A549 (cell line): ENCODE data around the gene SMIM43. TPM values are rescaled to one million over a fixed set of nuclear protein-coding genes. Genes with fewer than 3 reads are reported as not detected.

Source experiments
- ATAC-seq, 2 experiments: fragments of 200-7000 bp in 1 of 2; fragments of >200 bp in 1 of 2; cut with Nextera tagmentation in 1 of 2; cut with Tn5 transposase in 1 of 2; 3 replicates each; pipeline versions ENCODE4 v1.8.0 to v1.9.1; 2018 to 2020; ENCODE audit warnings: mild to moderate bottlenecking in 1 of 2, moderate library complexity in 1 of 2
- CTCF ChIA-PET: fragments of 300-600 bp; sonication (Branson Sonifier 250); formaldehyde crosslinking; extraction: SDS; loops from one replicate; lab custom pipeline; 2021; ENCODE audit warnings: antibody characterized with exemption, inconsistent platforms; lab: Yijun Ruan, JAX
- POLR2A ChIA-PET: fragments of 350-600 bp; formaldehyde crosslinking; extraction: SDS; loops from one replicate; lab custom pipeline; 2021; ENCODE audit warnings: antibody characterized with exemption, inconsistent platforms; lab: Yijun Ruan, JAX
- DNase-seq, 2 experiments: peaks; one replicate each; pipeline versions ENCODE4 v3.0.0 to v3.0.0-alpha.2; 2011 to 2016; ENCODE audit warnings: low read depth in 1 of 2, low spot score in 1 of 2
- FAIRE-seq: peaks from 2 replicates; lab custom pipeline; 2011; peaks lifted over from hg19 to GRCh38; lab: Jason Lieb, UNC
- H3K27ac ChIP-seq, 2 experiments: fragments of >200 bp; sonication (Bioruptor Twin); formaldehyde crosslinking; 3 replicates each; pipeline ENCODE4 v1.5.1; 2016 to 2017
- H3K4me1 ChIP-seq: fragments of >200 bp; sonication (Bioruptor Twin); formaldehyde crosslinking; 3 replicates; pipeline ENCODE4 v1.6.1; 2016
- H3K4me2 ChIP-seq: fragments of >200 bp; sonication (Bioruptor Twin); formaldehyde crosslinking; 3 replicates; pipeline ENCODE4 v1.6.1; 2016
- H3K4me3 ChIP-seq: fragments of >200 bp; sonication (Bioruptor Twin); formaldehyde crosslinking; 3 replicates; pipeline ENCODE4 v1.5.1; 2016
- H3K9me3 ChIP-seq: fragments of >200 bp; sonication (Bioruptor Twin); formaldehyde crosslinking; 3 replicates; pipeline ENCODE4 v1.6.1; 2016
- BCL3 ChIP-seq: fragments of >200 bp; sonication (Bioruptor Twin); formaldehyde crosslinking; IDR thresholded peaks from 3 replicates; pipeline ENCODE4 v1.6.1; 2016
- CTCF ChIP-seq: fragments of >200 bp; sonication (Bioruptor Twin); formaldehyde crosslinking; IDR thresholded peaks from 3 replicates; pipeline ENCODE4 v1.5.1; 2016
- E2F6 ChIP-seq: IDR thresholded peaks from 2 replicates; pipeline ENCODE4 v1.6.1; 2012; ENCODE audit warnings: low read depth, borderline replicate concordance
- ELK1 ChIP-seq: fragments of 150-350 bp; IDR thresholded peaks from 2 replicates; pipeline ENCODE4 v1.6.1; 2014; ENCODE audit warnings: low read depth, mild to moderate bottlenecking, low read length
- ESRRA ChIP-seq: fragments of 150-350 bp; IDR thresholded peaks from 2 replicates; pipeline ENCODE4 v1.6.1; 2014; ENCODE audit warnings: mild to moderate bottlenecking, low read length, borderline replicate concordance
- FOSL2 ChIP-seq, 2 experiments: fragments of 450-650 bp in 1 of 2; fragments of >200 bp in 1 of 2; sonication (Bioruptor Twin) in 1 of 2; formaldehyde crosslinking; IDR thresholded peaks; 2 replicates each; pipeline versions ENCODE4 v1.5.0 to v1.6.1; 2016 to 2020; ENCODE audit warnings: mild to moderate bottlenecking in 1 of 2, moderate library complexity in 1 of 2
- FOXS1 ChIP-seq: fragments of 250-450 bp; sonication (Bioruptor Pico); IDR thresholded peaks from 2 replicates; pipeline ENCODE4 v1.5.0; 2020; ENCODE audit warnings: mild to moderate bottlenecking, moderate library complexity
- HMGXB4 ChIP-seq: fragments of 250-450 bp; sonication (Bioruptor Pico); IDR thresholded peaks from 2 replicates; pipeline ENCODE4 v1.5.0; 2021; ENCODE audit warnings: mild to moderate bottlenecking, moderate library complexity, borderline replicate concordance
- HOXB13 ChIP-seq: fragments of 250-450 bp; sonication (Bioruptor Pico); IDR thresholded peaks from 2 replicates; pipeline ENCODE4 v1.5.0; 2020; ENCODE audit warnings: low read depth, mild to moderate bottlenecking, moderate library complexity
- HOXB5 ChIP-seq: fragments of 250-450 bp; sonication (Bioruptor Pico); IDR thresholded peaks from 2 replicates; pipeline ENCODE4 v1.5.0; 2020; ENCODE audit warnings: mild to moderate bottlenecking, moderate library complexity
- KDM5A ChIP-seq: fragments of 200-600 bp; sonication (generic); IDR thresholded peaks from 2 replicates; pipeline ENCODE4 v1.6.1; 2016; ENCODE audit warnings: antibody characterized with exemption, mild to moderate bottlenecking
- MAX ChIP-seq: IDR thresholded peaks from 2 replicates; pipeline ENCODE4 v1.6.1; 2012
- MAZ ChIP-seq: fragments of 150-350 bp; IDR thresholded peaks from 2 replicates; pipeline ENCODE4 v1.6.1; 2014; ENCODE audit warnings: antibody characterized with exemption, low read depth, low read length, borderline replicate concordance
- NR3C1 ChIP-seq: fragments of >200 bp; sonication (Bioruptor Twin); formaldehyde crosslinking; IDR thresholded peaks from 3 replicates; pipeline ENCODE4 v1.6.1; 2017
- RAD21 ChIP-seq, 2 experiments: fragments of >200 bp in 1 of 2; sonication (Bioruptor Twin) in 1 of 2; formaldehyde crosslinking in 1 of 2; IDR thresholded peaks in 1 of 2; conservative IDR thresholded peaks in 1 of 2; 2 replicates in 1 of 2; 3 replicates in 1 of 2; pipeline ENCODE4 v1.6.1; 2012 to 2018; ENCODE audit warnings: inconsistent platforms in 1 of 2
- SMC3 ChIP-seq: fragments of >200 bp; sonication (Bioruptor Twin); formaldehyde crosslinking; IDR thresholded peaks from 3 replicates; pipeline ENCODE4 v1.6.1; 2018; ENCODE audit warnings: inconsistent platforms
- SREBF2 ChIP-seq: fragments of 450-650 bp; IDR thresholded peaks from 2 replicates; pipeline ENCODE4 v1.6.1; 2014; ENCODE audit warnings: mild to moderate bottlenecking, moderate library complexity
- TFCP2L1 ChIP-seq: fragments of 250-450 bp; sonication (Bioruptor Pico); IDR thresholded peaks from 2 replicates; pipeline ENCODE4 v1.5.0; 2021; ENCODE audit warnings: mild to moderate bottlenecking
- TP53 ChIP-seq: fragments of 250-450 bp; sonication (Bioruptor Pico); IDR thresholded peaks from 2 replicates; pipeline ENCODE4 v1.5.0; 2021; ENCODE audit warnings: mild to moderate bottlenecking, moderate library complexity
- ZFP36 ChIP-seq: fragments of 450-650 bp; IDR thresholded peaks from 2 replicates; pipeline ENCODE4 v1.6.1; 2014; ENCODE audit warnings: borderline replicate concordance; ENCODE audit not compliant: partially characterized antibody
- ZNF302 ChIP-seq: fragments of 250-450 bp; sonication (Bioruptor Pico); IDR thresholded peaks from 2 replicates; pipeline ENCODE4 v1.9.0; 2021; ENCODE audit warnings: inconsistent platforms, mild to moderate bottlenecking, moderate library complexity
- WGBS: methylation state at CpG from one replicate; pipeline ENCODE4 v1.1.6; 2017; ENCODE audit errors: missing lambda C conversion rate; 5-methylcytosine and 5-hydroxymethylcytosine counted together
- polyA plus RNA-seq, 4 experiments: library from polyadenylated mRNA; depleted of rRNA in 3 of 4; stranded (reverse); fragments of >200 nt; fragmentation: RNase III in 1 of 4; extraction: RNeasy Plus Mini Kit Qiagen cat#74134 plus additional on column Dnase treatment in 1 of 4; gene quantifications; 2 replicates in 3 of 4; 3 replicates in 1 of 4; pipeline ENCODE4 v1.2.3, GENCODE V29; 2011 to 2017

The SMIM43 gene
- polyA plus RNA-seq, 2 of the 4 experiments (the other 2 are of a cell fraction), result 0.12 to 0.45 TPM

GRCh38 chr4:121777625-121778024 lies 12.7 kb upstream of the SMIM43 start:
- CTCF ChIA-PET, result interaction anchor here (1.4 kb wide), 1 partner anchor 81 kb away, joined by 3 read pairs; the partner anchor contains the start of gene ANXA5
- TF ChIP-seq ESRRA, result no peak
- TF ChIP-seq NR3C1, result no peak
- no peak for TF ChIP-seq ZNF302
- TF ChIP-seq HOXB5, result no peak
- TF ChIP-seq SREBF2, result no peak
- no peak for DNase-seq
- Histone ChIP-seq H3K9me3 (no peaks in the 10 kb centered on the region), H3K4me2 (no peak overlapping the region), H3K4me1 (no peaks in the 10 kb centered on the region), H3K4me3 (no peak overlapping the region), H3K27ac (no peak overlapping the region)
- POLR2A ChIA-PET, result no interaction called here
- FAIRE-seq, result no peak
- ATAC-seq, result no peak
- WGBS, result 33% methylated on average over 3 of the region's 3 CpGs

- Histone ChIP-seq H3K4me2 (no peak overlapping the region), H3K4me3 (no peak overlapping the region), H3K9me3 (no peaks in the 10 kb centered on the region), H3K4me1 (no peaks in the 10 kb centered on the region), H3K27ac (no peak overlapping the region)
- WGBS, result 66% methylated on average over 6 of the region's 6 CpGs
- TF ChIP-seq HMGXB4 (no peak), HOXB13 (no peak), MAZ (no peak), KDM5A (no peak), TP53 (CRISPR knock-in tag) (no peak), FOXS1 (no peak), RAD21 (conservative IDR thresholded peaks at IDR 0.05 in 1 of 2, IDR thresholded peaks at IDR 0.05 in 1 of 2) (no peak), CTCF (no peak), E2F6 (no peak)
- ChIA-PET CTCF (no interaction called here), POLR2A (no interaction called here)
- FAIRE-seq (no peak), ATAC-seq (no peak), DNase-seq (no peak)
These were observed 11.8 kb upstream of the SMIM43 start for GRCh38 chr4:121776610-121777401.

- no peak overlapping the region for H3K27ac ChIP-seq
- TF ChIP-seq ZFP36, result no peak
- TF ChIP-seq MAX, result no peak
- no peak for TF ChIP-seq TFCP2L1 (CRISPR knock-in tag)
- TF ChIP-seq FOSL2 (IDR thresholded peaks at IDR 0.05), result no peak
- TF ChIP-seq FOSL2 (CRISPR knock-in tag; IDR thresholded peaks at IDR 0.05), result no peak
- no peak for TF ChIP-seq BCL3
- TF ChIP-seq ELK1, result no peak
- no peak for TF ChIP-seq KDM5A
- TF ChIP-seq SMC3, result no peak
- TF ChIP-seq MAZ, result no peak
- ChIA-PET POLR2A (no interaction called here), CTCF (interaction anchor here (0.6 kb wide), 1 partner anchor 220 kb away, joined by 3 read pairs; no protein-coding TSS in a partner anchor)
- no peak overlapping the region for H3K4me2 ChIP-seq
- no peak overlapping the region for H3K4me3 ChIP-seq
- no peaks in the 10 kb centered on the region for H3K9me3 ChIP-seq
- ATAC-seq, result no peak
- H3K4me1 ChIP-seq, result no peaks in the 10 kb centered on the region
- 89% methylated on average over 1 of the region's 1 CpG for WGBS
- DNase-seq, result no peak
- FAIRE-seq, result no peak
These were observed 8.9 kb upstream of the SMIM43 start for GRCh38 chr4:121773883-121774282.
